BLaER1 (cell line): ENCODE results near the gene YBX1.
"Not testable (repeated sequence)": the region's sequence is repeated elsewhere in the genome, so short reads cannot be mapped to it uniquely, and the experiment has no call there.

Experiments
- H3K27ac ChIP-seq: shearing (Covaris generic); formaldehyde crosslinking; 2 replicates; pipeline ENCODE4 v1.8.1; 2022
- H3K27me3 ChIP-seq: shearing (Covaris generic); formaldehyde crosslinking; 2 replicates; pipeline ENCODE4 v1.8.1; 2022
- H3K36me3 ChIP-seq: shearing (Covaris generic); formaldehyde crosslinking; 2 replicates; pipeline ENCODE4 v1.8.1; 2022
- H3K4me1 ChIP-seq: shearing (Covaris generic); formaldehyde crosslinking; 2 replicates; pipeline ENCODE4 v1.8.1; 2022
- H3K4me2 ChIP-seq: shearing (Covaris generic); formaldehyde crosslinking; 2 replicates; pipeline ENCODE4 v1.8.1; 2022
- H3K4me3 ChIP-seq: shearing (Covaris generic); formaldehyde crosslinking; 2 replicates; pipeline ENCODE4 v1.8.1; 2022
- H3K9ac ChIP-seq: shearing (Covaris generic); formaldehyde crosslinking; 2 replicates; pipeline ENCODE4 v1.8.1; 2022
- H3K9me3 ChIP-seq: shearing (Covaris generic); formaldehyde crosslinking; 2 replicates; pipeline ENCODE4 v1.8.1; 2022
- H4K20me1 ChIP-seq: shearing (Covaris generic); formaldehyde crosslinking; 2 replicates; pipeline ENCODE4 v1.8.1; 2022
- Cebpa-rat ChIP-seq: shearing (Covaris generic); IDR thresholded peaks from 2 replicates; pipeline ENCODE4 v1.8.1; 2022

The YBX1 gene

DNA sequence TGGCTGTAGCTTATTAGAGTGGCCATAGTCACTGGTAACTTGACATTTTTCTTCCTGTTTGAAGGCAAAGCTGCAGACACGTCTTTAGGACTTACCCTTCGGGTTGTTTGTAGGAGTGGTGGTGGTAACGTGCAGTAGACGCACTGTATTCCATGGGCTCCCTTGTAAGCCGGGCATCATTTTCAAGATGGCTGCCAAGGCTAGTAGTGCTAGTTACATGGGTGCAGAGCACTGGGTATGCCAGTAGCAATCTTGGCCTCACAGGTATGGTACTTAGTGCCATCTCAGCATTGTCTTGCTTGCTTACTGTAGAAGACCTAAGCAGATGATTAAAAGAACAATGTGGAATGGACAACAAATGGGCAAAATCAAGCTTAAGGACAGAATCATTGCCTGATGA is 1.9 kb downstream of the YBX1 start:
- Histone ChIP-seq H3K4me3 (peak overlapping the region; percentile 93), H3K36me3 (peaks cover 57% of the 10 kb centered on the region), H3K9ac (peak overlapping the region; percentile 95), H3K9me3 (no peaks in the 10 kb centered on the region), H3K27me3 (no peaks in the 10 kb centered on the region), H4K20me1 (peaks cover 64% of the 10 kb centered on the region), H3K27ac (no peak overlapping the region), H3K4me2 (peak overlapping the region; percentile 89), H3K4me1 (peaks cover 69% of the 10 kb centered on the region)
- no peak for TF ChIP-seq Cebpa-rat

DNA sequence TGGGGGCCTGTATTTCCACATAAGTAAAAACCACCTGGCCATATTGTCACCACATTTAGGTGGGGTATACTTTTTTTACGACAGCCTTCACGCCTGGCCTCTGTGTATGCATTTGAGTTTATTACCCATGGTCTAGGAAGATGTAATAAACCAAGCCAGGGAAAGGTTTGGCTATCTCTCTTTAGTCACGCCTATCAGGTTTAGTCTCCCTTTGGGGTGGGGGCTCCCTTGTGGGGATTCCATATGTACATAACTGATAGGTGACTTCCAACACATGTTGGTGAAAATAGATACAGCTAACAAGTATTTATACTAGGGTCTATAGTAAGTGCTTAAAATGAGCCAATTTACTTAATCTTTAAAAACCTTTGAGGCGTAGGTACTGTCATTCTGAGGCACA is 4.2 kb downstream of the YBX1 start:
- no peak for TF ChIP-seq Cebpa-rat
- no peaks in the 10 kb centered on the region for H3K9me3 ChIP-seq
- no peaks in the 10 kb centered on the region for H3K27me3 ChIP-seq
- H3K36me3 ChIP-seq, result peaks cover 76% of the 10 kb centered on the region
- no peak overlapping the region for H3K27ac ChIP-seq
- H3K4me1 ChIP-seq, result peaks cover 62% of the 10 kb centered on the region
- H3K9ac ChIP-seq, result no peak overlapping the region; the same call in 1 of the 2 replicates
- H3K4me2 ChIP-seq, result peak overlapping the region; percentile 89
- peaks cover 86% of the 10 kb centered on the region for H4K20me1 ChIP-seq
- no peak overlapping the region for H3K4me3 ChIP-seq

DNA sequence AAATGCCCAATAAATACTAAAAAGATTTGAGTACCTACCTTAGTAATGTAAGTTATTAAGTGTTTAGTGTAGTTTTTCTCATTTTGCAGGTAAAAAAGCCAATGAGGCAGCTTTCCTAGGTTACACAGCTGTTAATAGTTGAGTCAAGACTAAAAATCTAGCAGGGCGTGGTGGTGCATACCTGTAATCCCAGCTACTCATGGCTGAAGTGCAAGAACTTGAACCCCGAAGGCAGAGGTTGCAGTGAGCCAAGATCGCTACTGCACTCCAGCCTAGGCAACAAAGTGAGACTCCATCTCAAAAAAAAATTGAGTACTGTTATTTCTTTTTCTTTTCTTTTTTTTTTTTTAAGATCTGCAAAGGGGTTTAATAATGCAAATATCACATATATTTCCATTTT is 7.7 kb downstream of the YBX1 start:
- no peak overlapping the region for H3K4me3 ChIP-seq
- H3K27me3 ChIP-seq, result no peaks in the 10 kb centered on the region
- no peak overlapping the region for H3K27ac ChIP-seq
- peaks cover 55% of the 10 kb centered on the region for H3K4me1 ChIP-seq
- TF ChIP-seq Cebpa-rat, result no peak
- 0 out of 2 replicates have a peak overlapping the region, but pooled peaks have one; percentile 7 for H3K4me2 ChIP-seq
- H3K9ac ChIP-seq, result no peak overlapping the region
- H4K20me1 ChIP-seq, result peaks cover 100% of the 10 kb centered on the region
- H3K36me3 ChIP-seq, result peaks cover 94% of the 10 kb centered on the region
- no peaks in the 10 kb centered on the region for H3K9me3 ChIP-seq

DNA sequence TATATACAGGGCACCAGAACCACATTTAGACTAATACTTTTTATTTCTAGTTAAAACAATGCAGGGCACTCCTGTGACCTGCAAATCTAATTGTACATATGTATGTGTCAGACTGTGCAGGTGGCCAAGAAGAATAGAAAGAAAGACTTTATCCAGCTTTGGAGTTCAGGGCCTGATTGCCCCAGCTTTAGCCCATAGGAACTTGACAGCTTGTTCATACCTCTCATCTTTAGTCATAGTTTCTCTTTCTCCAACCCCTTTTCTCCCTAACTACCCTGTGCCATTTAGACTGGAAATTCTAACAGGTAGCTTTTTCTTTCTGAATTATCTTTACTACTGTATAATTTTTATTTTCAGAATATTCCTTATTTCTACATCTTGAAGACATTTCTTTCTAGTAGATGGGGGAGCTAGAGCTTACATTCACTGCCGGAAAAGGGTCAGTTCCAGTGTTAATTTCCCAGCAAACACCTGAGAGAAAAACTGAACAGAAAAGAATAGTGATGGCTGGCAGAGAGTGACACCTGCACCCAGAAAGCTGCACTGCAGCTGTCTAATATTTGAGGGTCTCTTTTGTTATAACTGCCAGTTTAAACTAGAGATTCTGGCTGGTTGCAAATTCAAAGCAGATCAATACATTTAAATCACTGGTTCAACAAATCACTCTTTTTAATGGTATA is 8.4 kb downstream of the YBX1 start:
- H3K4me1 ChIP-seq, result peaks cover 48% of the 10 kb centered on the region
- no peak overlapping the region for H3K4me3 ChIP-seq
- H3K9me3 ChIP-seq, result no peaks in the 10 kb centered on the region
- H4K20me1 ChIP-seq, result peaks cover 100% of the 10 kb centered on the region
- no peak overlapping the region for H3K4me2 ChIP-seq
- no peak for TF ChIP-seq Cebpa-rat
- no peaks in the 10 kb centered on the region for H3K27me3 ChIP-seq
- no peak overlapping the region for H3K27ac ChIP-seq
- peaks cover 95% of the 10 kb centered on the region for H3K36me3 ChIP-seq
- H3K9ac ChIP-seq, result no peak overlapping the region

DNA sequence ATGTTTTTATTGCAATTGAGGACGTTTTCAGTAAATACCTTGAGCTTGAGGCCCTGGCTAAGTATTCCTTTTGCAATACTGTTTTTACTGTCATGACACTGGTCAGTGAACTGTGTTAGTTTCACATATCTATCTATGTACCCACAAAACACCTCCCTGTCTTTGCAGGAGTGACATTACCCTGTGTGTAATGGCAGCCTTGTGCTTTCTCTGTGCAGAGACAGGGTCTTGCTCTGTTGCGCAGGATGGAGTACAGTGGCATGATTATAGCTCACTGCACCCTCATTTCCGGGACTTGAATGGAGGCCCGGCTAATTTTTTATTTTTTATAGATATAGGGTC is 8.9 kb downstream of the YBX1 start:
- Histone ChIP-seq H3K27me3 (no peaks in the 10 kb centered on the region), H3K4me3 (no peak overlapping the region), H3K9ac (no peak overlapping the region), H3K4me1 (peaks cover 43% of the 10 kb centered on the region), H4K20me1 (peaks cover 100% of the 10 kb centered on the region), H3K9me3 (no peaks in the 10 kb centered on the region), H3K36me3 (peaks cover 95% of the 10 kb centered on the region), H3K4me2 (no peak overlapping the region), H3K27ac (no peak overlapping the region)
- no peak for TF ChIP-seq Cebpa-rat

DNA sequence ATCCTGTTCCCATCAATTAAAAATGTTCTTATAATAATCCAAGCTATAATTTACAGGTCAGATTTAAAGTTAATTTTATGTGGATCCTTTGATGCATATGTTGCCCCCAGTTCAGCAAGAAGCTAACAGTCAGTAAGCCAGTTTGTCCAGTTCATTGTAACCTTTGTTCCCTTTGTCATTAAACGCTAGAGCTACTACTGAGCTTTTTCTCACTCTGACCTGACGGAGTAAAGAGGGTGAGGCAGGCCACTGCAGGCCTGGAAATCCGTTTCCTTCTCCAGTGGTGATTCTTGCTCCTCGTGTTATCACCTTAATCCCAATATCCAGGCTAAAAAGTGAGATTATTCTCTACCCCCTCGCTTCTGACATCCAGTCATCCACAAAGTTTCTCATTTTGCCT is 10.2 kb downstream of the YBX1 start:
- Histone ChIP-seq H3K9ac (no peak overlapping the region), H3K4me3 (no peak overlapping the region), H3K4me2 (no peak overlapping the region), H3K4me1 (peaks cover 30% of the 10 kb centered on the region), H3K9me3 (no peaks in the 10 kb centered on the region), H3K27ac (no peak overlapping the region), H3K27me3 (no peaks in the 10 kb centered on the region), H4K20me1 (peaks cover 100% of the 10 kb centered on the region), H3K36me3 (peaks cover 95% of the 10 kb centered on the region)
- no peak for TF ChIP-seq Cebpa-rat

DNA sequence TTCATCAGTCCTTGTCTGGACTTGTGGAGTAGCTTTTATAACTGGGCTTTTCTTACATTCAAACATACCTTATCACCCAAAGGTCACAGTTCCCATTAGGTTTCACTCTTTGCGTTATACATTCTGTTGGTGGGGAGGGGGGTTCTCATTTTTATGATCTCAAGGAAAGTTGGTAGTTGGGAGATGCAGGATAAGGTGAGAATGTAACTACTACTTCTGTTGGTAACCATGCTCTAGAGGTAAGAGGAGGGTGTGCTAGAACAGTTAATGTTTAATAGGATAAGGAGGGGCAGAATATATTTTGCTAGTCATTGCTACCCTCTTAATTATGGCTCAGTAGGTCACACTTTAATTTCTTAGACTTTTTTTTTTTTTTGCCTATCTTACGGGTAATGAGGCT is 10.7 kb downstream of the YBX1 start:
- no peak overlapping the region for H3K4me2 ChIP-seq
- peaks cover 95% of the 10 kb centered on the region for H3K36me3 ChIP-seq
- peaks cover 26% of the 10 kb centered on the region for H3K4me1 ChIP-seq
- H3K27ac ChIP-seq, result no peak overlapping the region
- H4K20me1 ChIP-seq, result peaks cover 100% of the 10 kb centered on the region
- TF ChIP-seq Cebpa-rat, result no peak
- H3K4me3 ChIP-seq, result no peak overlapping the region
- no peaks in the 10 kb centered on the region for H3K27me3 ChIP-seq
- H3K9me3 ChIP-seq, result no peaks in the 10 kb centered on the region
- H3K9ac ChIP-seq, result no peak overlapping the region

DNA sequence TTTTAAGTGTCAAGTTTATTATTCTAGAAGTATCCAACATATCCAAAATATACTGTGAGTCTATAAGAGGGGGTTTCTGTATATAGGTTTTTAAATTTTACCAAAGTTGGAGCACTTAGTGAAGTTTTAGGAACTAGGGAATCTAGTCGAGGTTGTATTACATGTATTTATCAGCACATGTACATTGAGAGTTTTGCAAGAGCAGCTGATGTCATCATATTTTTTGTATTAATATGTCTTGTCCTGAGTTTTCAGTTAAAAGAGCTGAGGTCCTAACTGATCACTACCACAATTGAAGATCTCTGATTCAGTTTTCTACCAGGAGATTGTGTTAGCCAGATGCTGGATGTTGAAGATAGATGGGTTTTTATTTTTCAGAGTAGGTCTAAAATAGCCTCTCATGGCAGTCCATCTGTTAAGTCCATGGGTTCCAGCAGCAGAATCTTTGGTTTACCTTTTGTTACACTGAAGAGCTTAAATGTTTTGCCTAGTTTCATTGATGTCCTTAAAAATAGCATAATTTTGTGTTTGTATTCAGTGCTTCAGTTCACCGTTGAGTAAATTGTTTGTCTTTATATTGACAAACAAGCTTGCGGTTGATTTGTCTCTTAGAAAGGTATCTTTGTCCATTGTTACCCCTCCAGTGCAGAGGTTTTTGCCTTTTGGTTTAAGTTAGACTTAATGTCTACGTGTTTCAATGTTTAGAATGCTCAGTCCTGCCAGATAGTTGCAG is 16.0 kb downstream of the YBX1 start:
- Histone ChIP-seq H3K27ac (no peak overlapping the region), H3K27me3 (no peaks in the 10 kb centered on the region), H3K36me3 (peaks cover 98% of the 10 kb centered on the region), H3K4me2 (no peak overlapping the region), H4K20me1 (peaks cover 100% of the 10 kb centered on the region), H3K4me3 (no peak overlapping the region), H3K4me1 (no peaks in the 10 kb centered on the region), H3K9ac (no peak overlapping the region), H3K9me3 (no peaks in the 10 kb centered on the region)
- no peak for TF ChIP-seq Cebpa-rat

DNA sequence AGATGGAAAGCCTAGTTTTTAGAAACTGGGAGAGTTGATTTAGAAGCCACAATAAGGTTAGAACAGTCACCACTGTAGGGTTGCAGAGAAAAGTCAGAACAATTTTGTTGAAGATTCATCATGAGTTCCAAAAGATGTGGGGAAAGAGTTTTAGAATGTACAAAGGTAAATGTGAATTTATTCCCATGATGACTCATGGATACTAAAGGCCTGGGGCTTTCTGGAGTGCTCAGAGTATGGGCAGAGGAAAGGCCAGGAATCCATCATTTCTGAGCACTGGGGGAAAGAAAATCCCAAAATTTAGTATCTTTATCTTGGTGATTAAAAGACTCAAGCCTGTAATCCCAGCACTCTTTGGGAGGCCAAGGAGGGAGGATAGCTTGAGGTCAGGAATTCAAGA is 17.8 kb downstream of the YBX1 start:
- H3K27me3 ChIP-seq, result no peaks in the 10 kb centered on the region
- no peak for TF ChIP-seq Cebpa-rat
- H3K27ac ChIP-seq, result no peak overlapping the region
- no peak overlapping the region for H3K4me2 ChIP-seq
- H3K9ac ChIP-seq, result no peak overlapping the region
- H3K4me3 ChIP-seq, result no peak overlapping the region
- H3K4me1 ChIP-seq, result no peaks in the 10 kb centered on the region
- peaks cover 100% of the 10 kb centered on the region for H4K20me1 ChIP-seq
- H3K36me3 ChIP-seq, result peaks cover 98% of the 10 kb centered on the region
- no peaks in the 10 kb centered on the region for H3K9me3 ChIP-seq

DNA sequence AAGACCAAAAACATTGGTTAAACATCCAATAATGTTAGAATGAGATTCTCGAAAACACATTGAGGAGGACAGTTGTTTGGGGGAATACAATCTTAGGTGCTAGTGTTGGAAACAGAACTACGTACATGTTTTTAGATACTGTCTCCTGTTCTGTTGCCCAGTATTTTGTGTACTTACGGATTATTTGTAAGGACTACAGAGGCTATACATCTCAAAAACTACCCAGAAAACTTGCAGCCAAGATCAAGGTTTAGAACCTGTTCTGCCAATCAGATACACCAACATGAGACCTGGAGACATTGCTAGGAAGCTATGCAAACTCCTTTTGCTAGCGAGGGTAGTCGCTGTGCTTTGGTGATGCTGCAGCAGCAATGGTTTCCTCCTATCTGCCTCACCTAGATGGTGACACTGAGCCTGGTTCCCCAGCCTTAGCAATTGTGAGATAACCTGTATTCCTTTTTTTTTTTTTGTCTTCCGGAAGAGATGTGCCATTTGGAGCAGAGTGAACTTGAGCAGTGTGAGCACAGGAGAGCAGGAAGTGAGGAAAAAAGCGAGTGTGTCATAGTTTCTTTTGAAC is 21.8 kb downstream of the YBX1 start:
- no peaks in the 10 kb centered on the region for H3K4me1 ChIP-seq
- no peak for TF ChIP-seq Cebpa-rat
- no peak overlapping the region for H3K9ac ChIP-seq
- no peaks in the 10 kb centered on the region for H3K27me3 ChIP-seq
- peaks cover 97% of the 10 kb centered on the region for H3K36me3 ChIP-seq
- peaks cover 98% of the 10 kb centered on the region for H4K20me1 ChIP-seq
- H3K9me3 ChIP-seq, result 0 out of 2 replicates have a peak, but pooled peaks cover 3% of the 10 kb centered on the region
- H3K4me2 ChIP-seq, result no peak overlapping the region
- H3K4me3 ChIP-seq, result no peak overlapping the region
- H3K27ac ChIP-seq, result no peak overlapping the region

DNA sequence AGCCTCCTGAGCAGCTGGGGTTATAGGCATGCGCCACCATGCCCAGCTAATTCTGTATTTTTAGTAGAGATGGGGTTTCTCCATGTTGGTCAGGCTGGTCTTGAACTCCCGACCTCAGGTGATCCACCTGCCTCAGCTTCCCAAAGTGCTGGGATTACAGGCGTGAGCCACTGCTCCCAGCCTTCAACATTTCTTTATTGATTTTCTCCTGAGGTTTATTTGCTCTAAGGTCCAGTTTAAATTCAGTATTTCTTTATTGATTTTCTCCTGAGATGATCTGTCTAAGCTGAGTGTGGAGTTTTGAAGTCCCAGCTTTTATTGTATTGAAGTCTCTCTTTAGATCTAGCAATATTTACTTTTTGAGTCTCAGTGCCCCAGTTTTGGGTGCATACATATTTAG is 30.6 kb downstream of the YBX1 start:
- not testable (repeated sequence) for H3K9ac ChIP-seq, H3K4me3 ChIP-seq, H3K27me3 ChIP-seq, H3K4me2 ChIP-seq, H3K4me1 ChIP-seq, H3K27ac ChIP-seq
- H4K20me1 ChIP-seq, result peaks cover 61% of the 10 kb centered on the region
- H3K9me3 ChIP-seq, result peaks cover 53% of the 10 kb centered on the region
- H3K36me3 ChIP-seq, result peaks cover 99% of the 10 kb centered on the region
